Body of pancreas (tissue), 4 donors: Measurements from ENCODE around the gene USHBP1. TPM values are rescaled to one million over a fixed set of nuclear protein-coding genes. Genes with fewer than 3 reads are reported as not detected.

Experiments used
- ATAC-seq: fragments of 150-250 bp; one replicate; pipeline ENCODE4 v1.9.1; 2016
- DNase-seq, 4 donors: peaks; one replicate each; pipeline ENCODE4 v3.0.0-alpha.2; 2019
- H3K27ac ChIP-seq, 4 donors: fragments of 200-600 bp; sonication (generic); 1 replicate in 3 of 4; 2 replicates in 1 of 4; pipeline versions ENCODE4 v1.5.1 to v1.6.1; 2016 to 2019; ENCODE audit warnings: mild to moderate bottlenecking in 1 of 4, mixed read lengths in 1 of 4, moderate library complexity in 1 of 4
- H3K27me3 ChIP-seq, 2 donors: fragments of 200-600 bp; sonication (generic); one replicate each; pipeline ENCODE4 v1.6.0; 2016; ENCODE audit warnings: mild to moderate bottlenecking in 1 of 2
- H3K36me3 ChIP-seq, 2 donors: fragments of 200-600 bp; sonication (generic); replicated peaks in 1 of 2; 2 replicates each; pipeline ENCODE4 v1.5.1; 2016; ENCODE audit warnings: low read depth in 2 of 2; ENCODE audit not compliant: insufficient read depth in 1 of 2
- H3K4me1 ChIP-seq: fragments of 200-600 bp; sonication (generic); one replicate; pipeline ENCODE4 v1.6.0; 2016
- H3K4me3 ChIP-seq, 2 donors: fragments of 200-600 bp; sonication (generic); 1 replicate in 1 of 2; 2 replicates in 1 of 2; pipeline ENCODE4 v1.5.1; 2016 to 2019
- H3K9me3 ChIP-seq, 3 donors: fragments of 200-600 bp; sonication (generic); 1 replicate in 2 of 3; 2 replicates in 1 of 3; pipeline ENCODE4 v1.5.1; 2016
- POLR2A ChIP-seq, 3 donors: fragments of 450-650 bp; IDR thresholded peaks; one replicate each; pipeline ENCODE4 v1.6.1; 2016; ENCODE audit warnings: antibody characterized with exemption in 3 of 3, mild to moderate bottlenecking in 2 of 3
- WGBS, 2 donors: methylation state at CpG; one replicate each; pipeline ENCODE4 v1.1.5; 2017; 5-methylcytosine and 5-hydroxymethylcytosine counted together
- intact Hi-C: fragments of 100-400 bp; cut with DNase I; formaldehyde crosslinking; loops from one replicate; pipeline ENCODE4 v1.15.1; 2023
- total RNA-seq, 2 donors: library from RNA; depleted of rRNA; stranded (reverse); fragments of >200 nt; gene quantifications; one replicate each; pipeline ENCODE4 v1.1.0, GENCODE V29; 2016
- TF ChIP-seq, protein P1 (sequence below), 7 experiments: fragments of 450-650 bp in 4 of 7; fragments of 200-600 bp in 3 of 7; sonication (generic) in 3 of 7; IDR thresholded peaks; one replicate each; pipeline ENCODE4 v1.5.1; 2016 to 2019; ENCODE audit warnings: antibody characterized with exemption in 7 of 7

USHBP1 gene
- total RNA-seq, 2 donors from 2014 or later = 9.2 to 10.4 TPM

DNA sequence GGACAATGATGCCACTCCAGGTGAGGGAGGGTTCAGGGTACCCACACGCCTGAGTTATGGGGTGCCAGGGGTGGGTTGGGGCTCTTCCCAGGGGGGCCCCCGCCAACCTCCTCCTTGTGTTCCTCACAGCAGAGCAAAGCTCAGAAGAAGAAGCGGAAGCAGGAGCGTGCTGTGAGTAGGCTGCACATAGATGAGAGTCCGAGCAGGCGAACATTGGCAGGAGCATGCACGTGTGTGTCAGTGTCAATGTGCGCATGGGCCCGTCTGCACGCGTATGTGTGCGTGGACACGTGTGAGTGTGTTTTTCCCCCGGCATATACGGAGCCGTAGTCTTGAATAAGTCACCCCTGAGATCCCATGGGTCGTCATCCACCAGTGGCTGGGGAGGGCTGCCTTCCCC lies 61.8 kb downstream of the USHBP1 start:
- no peak for ATAC-seq
- TF ChIP-seq, protein P1, sequence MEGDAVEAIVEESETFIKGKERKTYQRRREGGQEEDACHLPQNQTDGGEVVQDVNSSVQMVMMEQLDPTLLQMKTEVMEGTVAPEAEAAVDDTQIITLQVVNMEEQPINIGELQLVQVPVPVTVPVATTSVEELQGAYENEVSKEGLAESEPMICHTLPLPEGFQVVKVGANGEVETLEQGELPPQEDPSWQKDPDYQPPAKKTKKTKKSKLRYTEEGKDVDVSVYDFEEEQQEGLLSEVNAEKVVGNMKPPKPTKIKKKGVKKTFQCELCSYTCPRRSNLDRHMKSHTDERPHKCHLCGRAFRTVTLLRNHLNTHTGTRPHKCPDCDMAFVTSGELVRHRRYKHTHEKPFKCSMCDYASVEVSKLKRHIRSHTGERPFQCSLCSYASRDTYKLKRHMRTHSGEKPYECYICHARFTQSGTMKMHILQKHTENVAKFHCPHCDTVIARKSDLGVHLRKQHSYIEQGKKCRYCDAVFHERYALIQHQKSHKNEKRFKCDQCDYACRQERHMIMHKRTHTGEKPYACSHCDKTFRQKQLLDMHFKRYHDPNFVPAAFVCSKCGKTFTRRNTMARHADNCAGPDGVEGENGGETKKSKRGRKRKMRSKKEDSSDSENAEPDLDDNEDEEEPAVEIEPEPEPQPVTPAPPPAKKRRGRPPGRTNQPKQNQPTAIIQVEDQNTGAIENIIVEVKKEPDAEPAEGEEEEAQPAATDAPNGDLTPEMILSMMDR (IDR thresholded peaks at IDR 0.05) = no peak
- no peak for TF ChIP-seq POLR2A (IDR thresholded peaks at IDR 0.05)
- 92 to 95% methylated on average over 17 of the region's 17 CpGs for WGBS, 2 donors
- Histone ChIP-seq H3K36me3 (peaks cover 0 to 22% of the 10 kb centered on the region in 2 donors), H3K9me3 (no peaks in the 10 kb centered on the region), H3K4me1 (no peaks in the 10 kb centered on the region), H3K27me3 (no peaks in the 10 kb centered on the region), H3K27ac (no peak overlapping the region), H3K4me3 (no peak overlapping the region)
- intact Hi-C loops = loop anchor here (5.0 kb wide), 1 partner anchor 80 kb away; the partner anchor contains the start of gene ANKLE1
- DNase-seq = no peak

DNA sequence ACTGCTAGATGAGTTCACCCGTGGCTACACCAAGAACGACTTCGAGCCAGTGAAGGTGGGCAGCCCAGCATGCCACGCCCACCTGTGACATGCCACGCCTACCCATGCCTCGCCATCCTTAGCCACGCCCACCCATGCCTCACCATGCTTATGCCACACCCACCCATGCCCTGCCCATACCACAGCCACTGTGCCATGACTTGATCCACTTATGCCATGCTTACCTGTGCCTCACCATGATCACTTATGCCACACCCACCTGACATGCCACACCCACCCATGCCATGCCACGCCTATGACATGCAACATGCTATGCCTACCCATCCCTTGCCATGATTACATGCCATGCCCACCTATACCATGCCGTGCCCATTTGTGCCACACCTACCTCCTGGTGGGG lies 62.3 kb downstream of the USHBP1 start:
- intact Hi-C loops = loop anchor here (5.0 kb wide), 1 partner anchor 80 kb away; the partner anchor contains the start of gene ANKLE1
- Histone ChIP-seq H3K9me3 (no peaks in the 10 kb centered on the region), H3K4me3 (no peak overlapping the region), H3K27ac (no peak overlapping the region), H3K4me1 (no peaks in the 10 kb centered on the region), H3K36me3 (peaks cover 0 to 24% of the 10 kb centered on the region in 2 donors), H3K27me3 (no peaks in the 10 kb centered on the region)
- ATAC-seq (no peak), DNase-seq (no peak)
- WGBS, 2 donors = 80 to 90% methylated on average over 3 to 9 of the region's 9 CpGs
- TF ChIP-seq, protein P1 (IDR thresholded peaks at IDR 0.05) = no peak
- TF ChIP-seq POLR2A (IDR thresholded peaks at IDR 0.05) = no peak

DNA sequence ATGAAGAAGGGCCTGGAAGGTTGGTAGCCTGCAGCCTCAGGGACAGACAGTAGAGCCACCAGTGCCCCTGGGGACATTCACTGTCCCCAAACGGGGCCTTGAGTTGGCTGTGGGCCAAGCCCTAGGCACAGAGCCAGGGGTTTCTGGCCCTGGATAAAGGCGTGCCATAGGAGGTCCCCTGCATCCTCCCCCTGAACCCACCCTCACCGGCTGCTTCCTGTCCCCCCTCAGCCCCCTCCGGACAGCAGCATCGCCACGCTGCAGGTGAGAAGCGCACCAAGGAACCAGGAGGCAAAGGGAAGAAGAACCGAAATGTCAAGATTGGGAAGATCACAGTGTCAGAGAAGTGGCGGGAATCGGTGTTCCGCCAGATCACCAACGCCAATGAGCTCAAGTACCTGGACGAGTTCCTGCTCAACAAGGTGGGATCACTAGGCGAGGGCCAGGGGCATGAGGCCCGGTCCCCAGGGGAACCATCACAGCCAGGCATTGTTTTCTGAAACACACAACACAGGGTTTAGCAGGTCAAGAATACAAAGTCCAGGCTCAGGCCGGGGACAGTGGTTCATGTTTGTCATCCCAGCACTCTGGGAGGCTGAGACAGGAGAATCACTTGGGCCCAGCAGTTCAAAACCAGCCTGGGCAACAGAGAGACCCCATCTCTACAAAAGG lies 64.0 kb downstream of the USHBP1 start:
- intact Hi-C loops = loop anchor here (5.0 kb wide), 1 partner anchor 82 kb away; the partner anchor contains the start of gene ANKLE1
- Histone ChIP-seq H3K4me3 (no peak overlapping the region), H3K4me1 (no peaks in the 10 kb centered on the region), H3K9me3 (no peaks in the 10 kb centered on the region), H3K27ac (no peak overlapping the region), H3K36me3 (peaks cover 2 to 24% of the 10 kb centered on the region in 2 donors), H3K27me3 (no peaks in the 10 kb centered on the region)
- ATAC-seq = no peak
- TF ChIP-seq, protein P1 (IDR thresholded peaks at IDR 0.05) = no peak
- TF ChIP-seq POLR2A (IDR thresholded peaks at IDR 0.05) = no peak
- WGBS, 2 donors = 85 to 96% methylated on average over 11 to 16 of the region's 16 CpGs
- DNase-seq = no peak

Other genes with a start within 250 kb of the USHBP1 start
- gene CPAMD8, start 237.9 kb downstream of the USHBP1 start, total RNA-seq = 1 to 10 TPM; 2.0 to 5.2 TPM
- gene HAUS8, start 189.3 kb downstream of the USHBP1 start, total RNA-seq = 1 to 10 TPM; 1.6 to 2.3 TPM
- gene MYO9B, start 189.0 kb downstream of the USHBP1 start, total RNA-seq = 10 to 100 TPM; 26.2 to 56.0 TPM
- gene USE1, start 49.4 kb downstream of the USHBP1 start, total RNA-seq = 10 to 100 TPM; 13.2 to 20.1 TPM
- 10 to 100 TPM; 27.4 to 27.8 TPM for gene OCEL1, start 38.5 kb downstream of the USHBP1 start, total RNA-seq
- 10 to 100 TPM; 67.6 to 83.3 TPM for gene NR2F6, start 18.8 kb downstream of the USHBP1 start, total RNA-seq
- 10 to 100 TPM; 45.2 to 84.6 TPM for gene BABAM1, start 2.7 kb upstream of the USHBP1 start, total RNA-seq
- gene ANKLE1, start 17.2 kb upstream of the USHBP1 start, total RNA-seq = under 1 TPM in 1 of 2 donors, not detected in 1; 0.33 TPM
- gene ABHD8, start 38.7 kb upstream of the USHBP1 start, total RNA-seq = 10 to 100 TPM; 10.2 to 12.2 TPM
- gene MRPL34, start 41.1 kb upstream of the USHBP1 start, total RNA-seq = 100 to 1,000 TPM in 1 of 2 donors, 10 to 100 TPM in 1; 47.7 to 152 TPM
- gene DDA1, start 44.8 kb upstream of the USHBP1 start, total RNA-seq = 1 to 10 TPM; 3.3 to 6.2 TPM
- 10 to 100 TPM in 1 of 2 donors, 1 to 10 TPM in 1; 7.0 to 16.5 TPM for gene ANO8, start 70.1 kb upstream of the USHBP1 start, total RNA-seq
- gene GTPBP3, start 72.8 kb upstream of the USHBP1 start, total RNA-seq = 100 to 1,000 TPM in 1 of 2 donors, 10 to 100 TPM in 1; 13.7 to 127 TPM
- 10 to 100 TPM; 37.9 to 49.8 TPM for gene PLVAP, start 112.6 kb upstream of the USHBP1 start, total RNA-seq
- not detected for gene CCDC194, start 129.5 kb upstream of the USHBP1 start, total RNA-seq
- gene BST2, start 140.9 kb upstream of the USHBP1 start, total RNA-seq = 10 to 100 TPM; 34.3 to 43.6 TPM
- gene MVB12A, start 155.3 kb upstream of the USHBP1 start, total RNA-seq = 10 to 100 TPM; 33.3 to 34.8 TPM
- gene TMEM221, start 183.9 kb upstream of the USHBP1 start, total RNA-seq = under 1 TPM in 1 of 2 donors, not detected in 1; 0.52 TPM
- gene NXNL1, start 196.2 kb upstream of the USHBP1 start, total RNA-seq = not detected
- gene SLC27A1, start 205.8 kb upstream of the USHBP1 start, total RNA-seq = 10 to 100 TPM; 21.1 to 25.7 TPM
- 10 to 100 TPM; 64.9 to 82.7 TPM for gene PGLS, start 246.9 kb upstream of the USHBP1 start, total RNA-seq